HG03280 (cell line): ENCODE measurements around the gene CACNA2D2.
A peak's percentile ranks its signal among the peaks of the same experiment; 100 is the strongest.

Experiments
- ATAC-seq: cut with Tn5 transposase; IDR thresholded peaks from one replicate; pipeline ENCODE4 v1.9.1; 2021; ENCODE audit warnings: mild to moderate bottlenecking, moderate library complexity; ENCODE audit not compliant: unreplicated experiment

The CACNA2D2 gene

DNA sequence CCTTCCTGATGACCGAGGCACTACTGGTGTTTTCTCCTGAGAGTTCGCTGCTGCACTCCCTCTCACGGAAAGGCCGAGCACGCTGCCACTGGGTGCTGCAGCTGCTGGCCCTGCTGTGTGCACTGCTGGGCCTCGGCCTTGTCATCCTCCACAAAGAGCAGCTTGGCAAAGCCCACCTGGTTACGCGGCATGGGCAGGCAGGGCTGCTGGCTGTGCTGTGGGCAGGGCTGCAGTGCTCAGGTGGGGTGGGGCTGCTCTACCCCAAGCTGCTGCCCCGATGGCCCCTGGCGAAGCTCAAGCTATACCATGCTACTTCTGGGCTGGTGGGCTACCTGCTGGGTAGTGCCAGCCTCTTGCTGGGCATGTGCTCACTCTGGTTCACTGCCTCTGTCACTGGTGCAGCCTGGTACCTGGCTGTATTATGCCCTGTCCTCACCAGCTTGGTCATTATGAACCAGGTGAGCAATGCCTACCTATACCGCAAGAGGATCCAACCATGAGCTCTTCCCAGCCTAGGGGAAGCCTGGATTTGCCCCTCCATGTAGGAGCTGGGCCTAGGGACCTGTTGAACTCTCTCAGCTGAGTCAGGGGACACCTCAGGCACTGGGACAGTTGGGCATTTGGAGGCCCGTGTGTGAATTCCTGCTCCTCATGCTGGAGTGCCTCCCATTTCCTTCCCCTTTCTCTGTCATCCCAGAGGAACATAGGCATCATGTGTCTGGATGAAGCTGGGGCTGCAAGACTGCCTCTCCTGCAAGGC lies 150.0 kb downstream of the CACNA2D2 start:
- ATAC-seq = no peak

- ATAC-seq = no peak
These were observed 150.7 kb downstream of the CACNA2D2 start for GRCh38 chr3:50352781-50353180.

DNA sequence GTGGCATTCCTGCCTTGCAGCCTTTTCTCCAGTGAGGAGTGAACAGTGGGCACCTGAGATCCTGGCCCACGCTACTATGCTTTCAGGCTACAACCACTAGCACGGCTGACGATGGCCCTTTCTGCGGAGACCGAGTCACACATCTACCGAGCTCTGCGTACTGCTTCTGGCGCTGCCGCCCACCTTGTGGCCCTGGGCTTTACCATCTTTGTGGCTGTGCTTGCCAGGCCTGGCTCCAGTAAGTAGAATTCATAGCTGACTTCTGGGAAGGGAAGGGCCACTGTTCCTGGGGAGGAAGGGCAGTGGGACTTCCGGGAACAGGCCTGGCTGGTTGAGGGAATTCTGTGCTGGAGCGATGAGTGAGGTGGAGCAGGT lies 152.1 kb downstream of the CACNA2D2 start:
- ATAC-seq = no peak

DNA sequence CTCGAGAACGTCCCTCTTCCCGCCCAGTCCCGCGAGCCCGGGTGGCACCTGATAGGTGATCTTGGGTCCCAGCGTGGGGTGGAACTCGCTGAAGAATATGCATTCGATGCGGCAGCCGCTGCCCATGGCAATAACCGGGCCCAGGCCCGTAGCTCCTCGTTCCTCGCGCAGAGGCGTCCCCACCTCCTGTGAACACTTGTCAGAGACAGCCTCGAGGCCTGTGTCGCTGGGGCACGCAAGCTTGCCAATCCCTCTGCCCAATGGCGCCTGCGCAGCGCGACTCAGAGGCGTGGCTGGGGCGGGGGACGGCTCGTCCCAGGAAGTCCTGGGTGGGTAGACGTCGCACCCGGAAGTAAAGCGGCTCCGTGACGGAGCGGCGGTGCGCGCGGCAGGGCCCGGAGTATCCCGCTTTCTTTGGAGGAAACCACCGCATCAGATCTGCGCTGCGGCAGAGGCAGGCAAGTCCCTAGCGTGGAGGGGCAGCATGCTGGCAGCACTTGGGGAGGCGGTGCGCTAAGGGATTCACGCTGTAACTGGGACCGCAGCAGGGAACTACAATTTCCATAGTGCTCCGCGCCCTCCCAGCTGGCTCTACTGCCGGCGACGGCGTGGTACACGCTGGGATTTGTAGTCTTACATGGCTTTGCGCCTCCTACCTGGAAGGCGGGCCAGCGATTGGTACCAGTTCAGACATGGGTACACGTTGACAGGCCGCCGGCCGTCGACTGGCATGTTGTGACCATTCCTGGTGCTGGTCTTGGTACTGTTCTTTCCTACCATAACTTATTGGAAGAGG lies 152.7 kb downstream of the CACNA2D2 start, which contains the start of the genes CYB561D2 and NPRL2:
TSS of gene CYB561D2 (plus strand) at position 336 of the 796 bp plus-strand sequence. CDS start 572 bp downstream, outside the sequence.
TSS of gene NPRL2 (minus strand) at position 249 of the 796 bp plus-strand sequence. CDS start at position 126, 123 bp downstream.
- peak; percentile 85 for ATAC-seq

DNA sequence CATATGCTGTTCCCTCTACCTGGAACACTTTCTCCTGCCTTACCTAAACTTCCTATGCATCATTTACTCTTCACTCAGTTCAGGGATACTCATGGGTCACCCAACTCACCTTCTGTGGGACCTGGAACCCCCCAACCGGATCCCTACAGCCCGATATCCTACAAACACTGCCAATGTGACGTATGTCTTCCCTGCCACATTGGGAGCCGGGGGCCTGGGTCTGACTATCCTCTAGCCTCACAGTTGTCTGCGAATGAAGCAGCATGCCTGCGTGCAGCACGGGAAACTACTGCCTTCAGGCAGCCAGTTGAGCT lies 153.3 kb downstream of the CACNA2D2 start:
- ATAC-seq = no peak

DNA sequence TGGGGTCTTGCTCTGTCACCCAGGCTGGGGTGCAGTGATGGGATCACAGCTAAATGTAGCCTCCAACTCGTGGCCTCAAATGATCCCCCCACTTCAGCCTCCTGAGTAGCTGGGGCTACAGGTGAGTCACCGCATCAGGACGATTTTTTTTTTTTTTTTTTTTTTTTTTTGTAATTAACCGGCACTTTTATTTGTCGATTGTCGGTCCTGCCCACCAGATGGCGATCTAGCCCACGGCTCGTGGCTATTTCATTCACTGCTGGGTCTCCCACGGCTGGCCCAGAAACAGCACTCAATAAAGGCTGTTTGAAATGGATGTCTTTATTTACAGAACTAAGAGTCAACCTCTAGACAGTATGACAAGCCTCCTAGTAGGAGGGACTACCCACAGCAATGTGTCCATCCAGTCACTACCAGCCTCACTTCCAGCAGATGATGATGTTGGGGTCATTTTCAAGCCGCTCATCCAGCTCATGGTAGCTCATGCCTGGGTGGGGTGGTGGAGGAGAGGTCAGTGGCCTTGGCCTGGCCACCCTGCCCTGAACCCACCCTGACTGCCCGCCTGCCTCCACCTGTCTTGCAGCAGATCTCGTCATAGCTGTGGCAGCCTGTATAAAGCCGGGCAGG lies 156.1 kb downstream of the CACNA2D2 start:
- ATAC-seq = no peak

- ATAC-seq = no peak
These were observed 157.7 kb downstream of the CACNA2D2 start, which contains the start of gene ZMYND10 for GRCh38 chr3:50345586-50346234. Gene ZMYND10, minus strand, starts transcription at chr3:50345732. Its CDS starts 153 bp downstream, at chr3:50345579.

DNA sequence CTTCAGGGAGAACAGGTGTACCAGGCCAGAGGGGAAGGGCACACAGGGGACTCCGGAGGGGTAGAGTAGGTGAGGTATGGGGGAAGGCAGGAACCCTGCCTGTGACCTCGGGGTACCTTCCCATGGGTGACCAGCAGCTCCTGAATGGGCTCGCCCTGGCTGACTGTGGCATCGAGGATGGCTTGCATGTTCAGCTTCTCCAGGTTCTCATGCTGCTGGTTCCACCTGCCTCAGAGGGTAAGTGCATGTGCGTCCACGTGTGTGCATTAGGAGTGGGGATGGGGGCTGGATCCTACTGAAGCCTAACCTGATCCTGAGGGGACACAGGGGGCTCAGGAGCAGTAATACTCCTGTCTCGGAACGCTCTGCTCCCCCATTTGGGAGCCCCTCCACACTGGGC lies 158.4 kb downstream of the CACNA2D2 start:
- ATAC-seq = no peak

DNA sequence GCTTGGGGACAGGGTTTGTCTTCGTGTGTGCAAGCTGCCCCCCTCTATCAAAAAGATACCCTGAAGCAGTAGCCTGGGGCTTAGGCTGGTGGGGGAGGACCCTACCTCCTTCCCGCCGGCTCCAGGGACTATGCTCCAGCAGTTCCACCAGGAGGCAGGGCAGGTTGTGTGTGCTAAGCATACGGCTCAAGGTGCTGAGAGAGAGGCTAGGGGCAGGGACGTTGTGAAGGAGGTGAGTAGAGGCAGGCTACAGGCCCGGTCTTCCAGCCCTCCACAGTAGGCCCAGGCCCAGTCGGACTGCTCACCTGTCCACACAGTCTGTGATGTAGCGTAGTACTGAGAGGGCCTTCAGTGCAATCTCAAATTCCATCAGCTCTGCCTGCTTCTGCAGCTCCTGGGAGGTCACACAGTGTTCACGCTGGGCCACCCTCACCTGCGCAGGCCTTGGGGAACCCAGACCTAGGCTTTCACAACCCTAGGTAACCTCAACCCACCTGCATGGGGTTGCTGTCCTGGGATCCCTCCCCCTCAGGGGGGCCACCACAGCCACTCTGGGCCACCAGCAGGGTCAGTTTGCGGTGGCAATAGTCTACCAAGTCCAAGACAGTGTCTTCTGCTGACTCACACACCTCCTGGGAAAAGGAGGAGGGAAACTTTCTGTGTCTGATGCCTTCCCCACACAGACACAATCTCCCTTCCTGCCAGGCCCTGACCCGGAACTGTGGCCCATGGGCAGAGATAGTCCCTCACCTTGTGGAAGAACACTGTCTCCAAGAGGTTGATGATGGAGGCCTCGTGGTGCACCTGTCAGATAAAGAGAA lies 160.4 kb downstream of the CACNA2D2 start:
- no peak for ATAC-seq

DNA sequence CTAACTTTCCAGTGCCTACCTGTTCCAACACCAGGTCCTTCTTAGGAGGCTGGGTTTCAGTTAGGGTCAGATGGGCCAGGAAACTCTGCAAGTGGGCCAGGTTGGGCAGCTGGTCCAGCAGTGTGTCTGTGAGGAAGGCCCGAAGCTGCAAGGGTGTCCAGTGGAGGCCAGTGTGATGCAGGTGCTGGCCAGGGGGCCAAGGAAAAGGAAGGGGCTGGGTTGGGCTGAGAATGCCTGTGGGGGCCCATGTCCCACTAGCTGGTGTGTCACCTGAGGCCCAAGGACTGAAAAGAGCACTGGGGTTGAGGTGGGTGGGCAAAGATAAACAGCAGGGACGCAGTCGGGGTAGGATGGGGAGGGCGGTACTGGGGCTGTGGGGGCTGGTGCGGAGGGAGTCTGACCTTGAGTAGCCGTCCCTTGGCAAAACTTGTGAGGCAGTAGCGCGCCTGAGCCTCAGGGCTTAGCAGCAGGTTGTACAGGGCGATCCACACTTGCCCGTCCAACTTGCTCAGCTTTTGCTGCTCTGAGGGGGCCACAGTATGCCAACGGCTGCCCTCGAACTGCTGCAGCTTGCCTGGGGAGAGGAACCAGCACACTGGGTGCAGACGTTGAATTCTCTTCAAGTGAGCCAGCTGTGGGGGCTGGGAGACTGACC lies 161.3 kb downstream of the CACNA2D2 start:
- ATAC-seq = no peak

- ATAC-seq = no peak
These were observed 161.9 kb downstream of the CACNA2D2 start for GRCh38 chr3:50341537-50341936.

- no peak for ATAC-seq
These were observed 162.7 kb downstream of the CACNA2D2 start, which contains the start of gene RASSF1 for GRCh38 chr3:50340448-50341329. Gene RASSF1, minus strand, starts transcription at chr3:50340836. Its CDS starts 31 bp downstream, at chr3:50340805.

DNA sequence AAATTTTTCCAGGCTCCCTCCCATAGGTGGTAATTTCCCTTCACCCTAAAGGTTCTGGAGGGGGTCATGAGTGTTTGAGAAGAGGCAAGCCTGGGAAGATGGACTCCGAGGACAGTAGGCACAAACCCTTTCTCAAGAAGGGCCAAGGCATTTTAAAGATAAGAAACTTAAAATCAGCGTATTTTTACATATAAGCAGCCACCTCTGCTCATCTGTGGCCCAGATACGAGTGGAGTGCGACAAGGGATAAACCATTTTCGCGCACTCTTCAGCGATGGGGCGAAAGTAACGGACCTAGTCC lies 163.3 kb downstream of the CACNA2D2 start:
- no peak for ATAC-seq

- ATAC-seq = no peak
These were observed 163.8 kb downstream of the CACNA2D2 start for GRCh38 chr3:50339485-50340146.

DNA sequence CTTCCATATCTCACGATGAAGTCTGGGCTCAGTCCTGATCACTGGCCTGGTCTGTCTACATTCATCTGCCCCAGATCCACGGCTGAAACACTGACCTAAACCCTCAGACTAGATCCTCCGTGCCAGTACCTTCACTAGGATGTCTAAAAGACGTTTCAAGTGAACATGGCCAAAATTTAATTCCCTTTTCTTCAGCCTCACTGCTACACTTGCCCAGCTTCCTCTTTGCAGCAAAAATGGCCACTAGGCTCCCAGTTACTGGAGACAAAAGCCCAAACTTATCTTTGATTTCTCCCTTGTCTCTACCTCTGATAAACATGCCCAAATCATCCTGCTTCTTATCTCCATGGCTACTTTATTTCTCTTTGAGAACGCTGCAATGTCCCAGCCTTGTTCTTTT lies 164.5 kb downstream of the CACNA2D2 start:
- no peak for ATAC-seq

DNA sequence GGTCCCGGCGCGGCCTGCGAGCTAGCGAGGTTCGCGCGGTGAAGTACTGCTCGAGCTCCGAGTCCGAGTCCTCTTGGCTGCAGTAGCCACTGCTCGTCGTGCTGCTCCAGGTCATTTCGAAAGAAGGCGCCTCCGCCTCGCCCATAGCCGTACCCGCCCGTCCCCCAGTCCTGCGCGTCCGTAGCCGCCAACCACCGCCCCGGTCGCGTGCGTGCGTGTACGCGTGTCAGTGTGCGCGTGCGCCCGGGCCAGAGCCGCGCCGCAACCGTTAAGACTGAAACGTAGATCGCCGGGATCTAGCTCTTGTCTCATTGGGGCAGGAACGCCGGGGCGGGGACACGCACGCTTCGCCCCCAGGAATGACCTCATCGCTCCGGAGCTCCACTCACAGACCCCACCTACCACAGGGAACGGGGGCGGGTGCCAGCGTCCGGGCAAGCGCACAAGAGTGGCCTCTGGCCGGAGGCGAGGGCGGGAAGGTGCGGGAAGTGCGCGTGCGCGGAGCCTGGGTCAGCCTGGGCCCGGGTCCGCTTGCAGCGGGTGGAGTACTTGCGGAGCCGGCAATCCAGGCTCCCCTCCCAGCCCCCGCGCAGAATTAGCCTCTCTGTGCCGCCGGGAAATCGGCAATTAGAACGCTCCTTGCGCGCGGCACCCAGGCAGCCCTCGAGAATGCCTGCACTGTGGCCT lies 166.1 kb downstream of the CACNA2D2 start:
- ATAC-seq = peak; percentile 80

GRCh38 chr3:50336452-50337174 lies 166.8 kb downstream of the CACNA2D2 start:
- ATAC-seq = peak; percentile 34
